HepG2 (cell line): ENCODE measurements around the gene ZMYND10. TPM values are rescaled to one million over a fixed set of nuclear protein-coding genes. Genes with fewer than 3 reads are reported as not detected.
A peak's percentile ranks its signal among the peaks of the same experiment; 100 is the strongest.

Experiments
- BCL6 ChIP-seq: IDR thresholded peaks from 2 replicates; pipeline ENCODE4 v1.6.1; 2016; ENCODE audit warnings: missing genetic modification reagents, missing compliant biosample characterization
- BORCS8-MEF2B ChIP-seq: sonication (generic); formaldehyde crosslinking; IDR thresholded peaks from 2 replicates; pipeline ENCODE4 v1.8.0; 2022; ENCODE audit warnings: mild to moderate bottlenecking, missing genetic modification reagents
- FOXO4 ChIP-seq: sonication (generic); formaldehyde crosslinking; conservative IDR thresholded peaks from 2 replicates; pipeline ENCODE4 v1.8.1; 2023; ENCODE audit warnings: missing genetic modification reagents
- GABPA ChIP-seq, 2 experiments: IDR thresholded peaks; 2 replicates each; pipeline ENCODE4 v1.6.1; 2011 to 2016; ENCODE audit warnings: low read depth in 2 of 2, low read length in 1 of 2, missing biosample characterization in 1 of 2, missing genetic modification characterization in 1 of 2
- KDM5A ChIP-seq: fragments of 200-600 bp; sonication (generic); IDR thresholded peaks from 2 replicates; pipeline ENCODE4 v1.7.0; 2018; ENCODE audit warnings: antibody characterized with exemption, mild to moderate bottlenecking, low read length, borderline replicate concordance
- MYC ChIP-seq: sonication (generic); formaldehyde crosslinking; IDR thresholded peaks from 2 replicates; pipeline ENCODE4 v1.9.0; 2021; ENCODE audit warnings: missing genetic modification reagents, borderline replicate concordance
- NFE2L1 ChIP-seq: sonication (generic); formaldehyde crosslinking; IDR thresholded peaks from 2 replicates; pipeline ENCODE4 v1.4.0; 2020; ENCODE audit warnings: missing genetic modification reagents, mild to moderate bottlenecking, borderline replicate concordance
- POLR2G ChIP-seq: fragments of 200-400 bp; formaldehyde crosslinking; IDR thresholded peaks from 2 replicates; pipeline ENCODE4 v1.6.1; 2018; ENCODE audit warnings: mild to moderate bottlenecking, low read depth, low read length, moderate library complexity
- SRSF4 ChIP-seq: fragments of 200-400 bp; formaldehyde crosslinking; IDR thresholded peaks from one replicate; pipeline ENCODE4 v1.6.1; 2018; ENCODE audit warnings: mild to moderate bottlenecking, low read depth, low read length, moderate library complexity; ENCODE audit not compliant: poor library complexity, severe bottlenecking
- TARDBP ChIP-seq: sonication (generic); formaldehyde crosslinking; IDR thresholded peaks from 2 replicates; pipeline ENCODE4 v1.8.0; 2022; ENCODE audit warnings: mild to moderate bottlenecking, missing genetic modification reagents
- ZNF382 ChIP-seq: sonication (generic); formaldehyde crosslinking; IDR thresholded peaks from 2 replicates; pipeline ENCODE4 v1.5.0; 2020; ENCODE audit warnings: missing genetic modification reagents, mild to moderate bottlenecking, borderline replicate concordance
- ZNF496 ChIP-seq: sonication (generic); formaldehyde crosslinking; IDR thresholded peaks from 2 replicates; pipeline ENCODE4 v1.8.1; 2023; ENCODE audit warnings: mild to moderate bottlenecking, moderate library complexity, missing genetic modification reagents; ENCODE audit not compliant: insufficient replicate concordance
- ZNF619 ChIP-seq: sonication (generic); formaldehyde crosslinking; IDR thresholded peaks from 2 replicates; pipeline ENCODE4 v1.4.0; 2020; ENCODE audit warnings: mild to moderate bottlenecking, missing genetic modification reagents
- polyA plus RNA-seq, 8 experiments: library from polyadenylated mRNA; depleted of rRNA in 3 of 8; stranded (reverse) in 7 of 8; unstranded in 1 of 8; fragments of >200 nt; fragmentation: Illumina TruSeq in 4 of 8; extraction: Trizol in 4 of 8; gene quantifications; 2 replicates each; pipeline versions ENCODE4 v1.2.1 to v1.2.3, GENCODE V29; 2011 to 2016; ENCODE audit warnings: low read depth in 4 of 8, missing spikeins in 1 of 8, mixed read lengths in 1 of 8; ENCODE audit not compliant: insufficient read depth in 1 of 8
- total RNA-seq, 5 experiments: library from RNA; depleted of rRNA; stranded (reverse); fragments of >200 nt; fragmentation: Illumina TruSeq; extraction: Trizol; gene quantifications; 2 replicates each; pipeline ENCODE4 v1.2.3, GENCODE V29; 2016; ENCODE audit warnings: low read depth in 1 of 5
- TF ChIP-seq, protein P1 (sequence below): sonication (generic); formaldehyde crosslinking; IDR thresholded peaks from 2 replicates; pipeline ENCODE4 v1.5.1; 2020; ENCODE audit warnings: mild to moderate bottlenecking, missing genetic modification reagents, borderline replicate concordance
- TF ChIP-seq, protein P2 (sequence below), 2 experiments: sonication (generic) in 1 of 2; formaldehyde crosslinking in 1 of 2; IDR thresholded peaks; 2 replicates each; pipeline versions ENCODE4 v1.4.0 to v1.6.1; 2018 to 2020; ENCODE audit warnings: missing genetic modification reagents in 2 of 2, borderline replicate concordance in 1 of 2, low read depth in 1 of 2, mild to moderate bottlenecking in 1 of 2, missing biosample characterization in 1 of 2
- TF ChIP-seq, protein P3 (sequence below): sonication (generic); formaldehyde crosslinking; conservative IDR thresholded peaks from 2 replicates; pipeline ENCODE4 v1.5.0; 2020; ENCODE audit warnings: missing genetic modification reagents

ZMYND10 gene
- total and polyA plus RNA-seq, 2 of the 13 experiments (the other 11 are each of a cell fraction or from before 2014, with no cell fraction given): 0.60 to 0.74 TPM

- TF ChIP-seq, protein P1, sequence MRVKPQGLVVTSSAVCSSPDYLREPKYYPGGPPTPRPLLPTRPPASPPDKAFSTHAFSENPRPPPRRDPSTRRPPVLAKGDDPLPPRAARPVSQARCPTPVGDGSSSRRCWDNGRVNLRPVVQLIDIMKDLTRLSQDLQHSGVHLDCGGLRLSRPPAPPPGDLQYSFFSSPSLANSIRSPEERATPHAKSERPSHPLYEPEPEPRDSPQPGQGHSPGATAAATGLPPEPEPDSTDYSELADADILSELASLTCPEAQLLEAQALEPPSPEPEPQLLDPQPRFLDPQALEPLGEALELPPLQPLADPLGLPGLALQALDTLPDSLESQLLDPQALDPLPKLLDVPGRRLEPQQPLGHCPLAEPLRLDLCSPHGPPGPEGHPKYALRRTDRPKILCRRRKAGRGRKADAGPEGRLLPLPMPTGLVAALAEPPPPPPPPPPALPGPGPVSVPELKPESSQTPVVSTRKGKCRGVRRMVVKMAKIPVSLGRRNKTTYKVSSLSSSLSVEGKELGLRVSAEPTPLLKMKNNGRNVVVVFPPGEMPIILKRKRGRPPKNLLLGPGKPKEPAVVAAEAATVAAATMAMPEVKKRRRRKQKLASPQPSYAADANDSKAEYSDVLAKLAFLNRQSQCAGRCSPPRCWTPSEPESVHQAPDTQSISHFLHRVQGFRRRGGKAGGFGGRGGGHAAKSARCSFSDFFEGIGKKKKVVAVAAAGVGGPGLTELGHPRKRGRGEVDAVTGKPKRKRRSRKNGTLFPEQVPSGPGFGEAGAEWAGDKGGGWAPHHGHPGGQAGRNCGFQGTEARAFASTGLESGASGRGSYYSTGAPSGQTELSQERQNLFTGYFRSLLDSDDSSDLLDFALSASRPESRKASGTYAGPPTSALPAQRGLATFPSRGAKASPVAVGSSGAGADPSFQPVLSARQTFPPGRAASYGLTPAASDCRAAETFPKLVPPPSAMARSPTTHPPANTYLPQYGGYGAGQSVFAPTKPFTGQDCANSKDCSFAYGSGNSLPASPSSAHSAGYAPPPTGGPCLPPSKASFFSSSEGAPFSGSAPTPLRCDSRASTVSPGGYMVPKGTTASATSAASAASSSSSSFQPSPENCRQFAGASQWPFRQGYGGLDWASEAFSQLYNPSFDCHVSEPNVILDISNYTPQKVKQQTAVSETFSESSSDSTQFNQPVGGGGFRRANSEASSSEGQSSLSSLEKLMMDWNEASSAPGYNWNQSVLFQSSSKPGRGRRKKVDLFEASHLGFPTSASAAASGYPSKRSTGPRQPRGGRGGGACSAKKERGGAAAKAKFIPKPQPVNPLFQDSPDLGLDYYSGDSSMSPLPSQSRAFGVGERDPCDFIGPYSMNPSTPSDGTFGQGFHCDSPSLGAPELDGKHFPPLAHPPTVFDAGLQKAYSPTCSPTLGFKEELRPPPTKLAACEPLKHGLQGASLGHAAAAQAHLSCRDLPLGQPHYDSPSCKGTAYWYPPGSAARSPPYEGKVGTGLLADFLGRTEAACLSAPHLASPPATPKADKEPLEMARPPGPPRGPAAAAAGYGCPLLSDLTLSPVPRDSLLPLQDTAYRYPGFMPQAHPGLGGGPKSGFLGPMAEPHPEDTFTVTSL (CRISPR knock-in tag): no peak
- TF ChIP-seq GABPA (IDR thresholded peaks at IDR 0.05; ENCODE audit: low read depth, low read length) (no peak), GABPA (CRISPR knock-in tag; IDR thresholded peaks at IDR 0.05; ENCODE audit: low read depth) (no peak), BORCS8-MEF2B (CRISPR knock-in tag) (0 out of 2 replicates have a peak, but pooled peaks have one; percentile 26), KDM5A (no peak), BCL6 (CRISPR knock-in tag) (no peak), ZNF619 (no peak), MYC (CRISPR knock-in tag) (peak; percentile 19; the same call in 1 of the 2 replicates), FOXO4 (CRISPR knock-in tag) (0 out of 2 replicates have a peak, but pooled peaks have one; percentile 62), NFE2L1 (CRISPR knock-in tag) (no peak), TARDBP (no peak), POLR2G (no peak), ZNF496 (CRISPR knock-in tag) (no peak), ZNF382 (CRISPR knock-in tag) (no peak), SRSF4 (no peak)
- TF ChIP-seq, protein P2, sequence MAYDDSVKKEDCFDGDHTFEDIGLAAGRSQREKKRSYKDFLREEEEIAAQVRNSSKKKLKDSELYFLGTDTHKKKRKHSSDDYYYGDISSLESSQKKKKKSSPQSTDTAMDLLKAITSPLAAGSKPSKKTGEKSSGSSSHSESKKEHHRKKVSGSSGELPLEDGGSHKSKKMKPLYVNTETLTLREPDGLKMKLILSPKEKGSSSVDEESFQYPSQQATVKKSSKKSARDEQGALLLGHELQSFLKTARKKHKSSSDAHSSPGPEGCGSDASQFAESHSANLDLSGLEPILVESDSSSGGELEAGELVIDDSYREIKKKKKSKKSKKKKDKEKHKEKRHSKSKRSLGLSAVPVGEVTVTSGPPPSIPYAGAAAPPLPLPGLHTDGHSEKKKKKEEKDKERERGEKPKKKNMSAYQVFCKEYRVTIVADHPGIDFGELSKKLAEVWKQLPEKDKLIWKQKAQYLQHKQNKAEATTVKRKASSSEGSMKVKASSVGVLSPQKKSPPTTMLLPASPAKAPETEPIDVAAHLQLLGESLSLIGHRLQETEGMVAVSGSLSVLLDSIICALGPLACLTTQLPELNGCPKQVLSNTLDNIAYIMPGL (CRISPR knock-in tag; IDR thresholded peaks at IDR 0.05; ENCODE audit: borderline replicate concordance in 1 of 2, low read depth in 1 of 2): no peak
- TF ChIP-seq, protein P3, sequence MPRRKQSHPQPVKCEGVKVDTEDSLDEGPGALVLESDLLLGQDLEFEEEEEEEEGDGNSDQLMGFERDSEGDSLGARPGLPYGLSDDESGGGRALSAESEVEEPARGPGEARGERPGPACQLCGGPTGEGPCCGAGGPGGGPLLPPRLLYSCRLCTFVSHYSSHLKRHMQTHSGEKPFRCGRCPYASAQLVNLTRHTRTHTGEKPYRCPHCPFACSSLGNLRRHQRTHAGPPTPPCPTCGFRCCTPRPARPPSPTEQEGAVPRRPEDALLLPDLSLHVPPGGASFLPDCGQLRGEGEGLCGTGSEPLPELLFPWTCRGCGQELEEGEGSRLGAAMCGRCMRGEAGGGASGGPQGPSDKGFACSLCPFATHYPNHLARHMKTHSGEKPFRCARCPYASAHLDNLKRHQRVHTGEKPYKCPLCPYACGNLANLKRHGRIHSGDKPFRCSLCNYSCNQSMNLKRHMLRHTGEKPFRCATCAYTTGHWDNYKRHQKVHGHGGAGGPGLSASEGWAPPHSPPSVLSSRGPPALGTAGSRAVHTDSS (CRISPR knock-in tag): no peak
Measured at GRCh38 chr3:50319894-50320625, 25.5 kb downstream of the ZMYND10 start (continued).
